Myocyte (in vitro differentiated cells): Measurements from ENCODE around the gene HLCS. TPM values are rescaled to one million over a fixed set of nuclear protein-coding genes. Genes with fewer than 3 reads are reported as not detected.

Source experiments
- DNase-seq: peaks from one replicate; pipeline ENCODE4 v3.0.0-alpha.2; 2012; ENCODE audit warnings: low read depth
- total RNA-seq: library from RNA; depleted of rRNA; stranded (reverse); fragments of >200 nt; gene quantifications from 2 replicates; pipeline ENCODE4 v1.2.3, GENCODE V29; 2014

Gene HLCS
- total RNA-seq, 1 donor from 2014 or later, result 32.5 TPM

- DNase-seq, result no peak
Measured at GRCh38 chr21:36728371-36729111, 237.9 kb downstream of the HLCS start.

GRCh38 chr21:36727866-36728265 is 238.6 kb downstream of the HLCS start:
- DNase-seq, result no peak

GRCh38 chr21:36725793-36726386 is 240.6 kb downstream of the HLCS start:
- DNase-seq, result no peak

GRCh38 chr21:36724660-36725059 is 241.8 kb downstream of the HLCS start:
- DNase-seq, result no peak

- no peak for DNase-seq
Measured at GRCh38 chr21:36723371-36723881, 243.0 kb downstream of the HLCS start.

- no peak for DNase-seq
Measured at GRCh38 chr21:36722370-36723368, 243.8 kb downstream of the HLCS start.

- no peak for DNase-seq
Measured at GRCh38 chr21:36721817-36722216, 244.7 kb downstream of the HLCS start.

GRCh38 chr21:36719614-36720013 is 246.9 kb downstream of the HLCS start:
- no peak for DNase-seq

GRCh38 chr21:36718951-36719501 is 247.4 kb downstream of the HLCS start:
- DNase-seq, result peak; percentile 69

- DNase-seq, result no peak
Measured at GRCh38 chr21:36717976-36718375, 248.5 kb downstream of the HLCS start.

GRCh38 chr21:36716836-36717235 is 249.6 kb downstream of the HLCS start:
- no peak for DNase-seq

- no peak for DNase-seq
Measured at GRCh38 chr21:36716387-36716786, 250.1 kb downstream of the HLCS start.

- no peak for DNase-seq
Measured at GRCh38 chr21:36713746-36714145, 252.7 kb downstream of the HLCS start.

GRCh38 chr21:36710729-36711048 is 255.8 kb downstream of the HLCS start:
- no peak for DNase-seq

- DNase-seq, result no peak
Measured at GRCh38 chr21:36709868-36710728, 256.4 kb downstream of the HLCS start.

GRCh38 chr21:36709030-36709867 is 257.2 kb downstream of the HLCS start:
- DNase-seq, result no peak

GRCh38 chr21:36708286-36709029 is 258.0 kb downstream of the HLCS start:
- no peak for DNase-seq

GRCh38 chr21:36707763-36708285 is 258.6 kb downstream of the HLCS start:
- no peak for DNase-seq
